Left lung (tissue), 10 donors: ENCODE measurements around the gene YARS1. TPM values are rescaled to one million over a fixed set of nuclear protein-coding genes. Genes with fewer than 3 reads are reported as not detected.

Experiments
- ATAC-seq: fragments of 200-7000 bp; cut with Tn5 transposase; one replicate; pipeline ENCODE4 v1.9.1; 2020; ENCODE audit warnings: moderate library complexity
- DNase-seq, 4 donors: peaks; one replicate each; pipeline ENCODE4 v3.0.0-alpha.2; 2013 to 2020
- H3K27ac ChIP-seq, 2 donors: fragments of 200-600 bp; sonication (generic) in 1 of 2; one replicate each; pipeline versions ENCODE4 v1.5.0 to v1.8.0; 2020 to 2021
- H3K27me3 ChIP-seq, 2 donors: fragments of 200-600 bp; sonication (generic) in 1 of 2; one replicate each; pipeline versions ENCODE4 v1.5.0 to v1.8.0; 2020 to 2021
- H3K36me3 ChIP-seq, 2 donors: fragments of 200-600 bp; sonication (generic) in 1 of 2; one replicate each; pipeline versions ENCODE4 v1.5.0 to v1.8.0; 2020 to 2021
- H3K4me1 ChIP-seq, 2 donors: fragments of 200-600 bp; one replicate each; pipeline ENCODE4 v1.8.0; 2021
- H3K4me3 ChIP-seq, 2 donors: fragments of 200-600 bp; sonication (generic) in 1 of 2; one replicate each; pipeline versions ENCODE4 v1.5.0 to v1.8.0; 2020 to 2021; ENCODE audit warnings: mild to moderate bottlenecking in 1 of 2
- H3K9me3 ChIP-seq, 2 donors: fragments of 200-600 bp; sonication (generic) in 1 of 2; one replicate each; pipeline versions ENCODE4 v1.5.0 to v1.8.0; 2020 to 2021
- CTCF ChIP-seq, 2 donors: fragments of 200-600 bp; sonication (generic) in 1 of 2; IDR thresholded peaks; one replicate each; pipeline versions ENCODE4 v1.5.0 to v1.8.0; 2021; ENCODE audit warnings: antibody characterized with exemption in 2 of 2
- intact Hi-C, 2 donors: fragments of 100-400 bp; cut with DNase I; formaldehyde crosslinking; loops; one replicate each; pipeline versions ENCODE4 v1.11.2 to v1.14.2; 2022
- polyA plus RNA-seq, 6 donors: library from polyadenylated mRNA; unstranded; fragments of 120-200 nt; gene quantifications; one replicate each; pipeline ENCODE4 v1.2.1, GENCODE V29; 2013; ENCODE audit not compliant: insufficient read length in 6 of 6
- total RNA-seq, 2 donors: library from RNA; stranded (reverse); fragmentation: NEBNext Ultra II Directional; extraction: Animal tissue kit (Norgen Biotek cat#: 25700); gene quantifications; one replicate each; pipeline ENCODE4 v1.2.1, GENCODE V29; 2021
- donor health status: DM: no; HTN: yes; CAD: no.
- donor health status: DM: no; HTN: no; CAD: no.

The YARS1 gene
- total and polyA plus RNA-seq, 8 donors = 68.8 to 126 (median 78.0) TPM

GRCh38 chr1:32774464-32774808, 42.7 kb downstream of the YARS1 start:
- ATAC-seq (no peak), DNase-seq (no peak)
- no peak overlapping the region for H3K4me3 ChIP-seq
- intact Hi-C loops = loop anchor here in 1 of 2 donors (5.0 kb wide), 1 partner anchor 62 kb away; no protein-coding TSS in a partner anchor
- H3K27me3 ChIP-seq = no peaks in the 10 kb centered on the region
- H3K9me3 ChIP-seq = no peaks in the 10 kb centered on the region
- H3K4me1 ChIP-seq = peaks cover 9 to 20% of the 10 kb centered on the region in 2 donors
- H3K36me3 ChIP-seq = peaks cover 0 to 78% of the 10 kb centered on the region in 2 donors
- peak overlapping the region in 1 of 2 donors; percentile 23 for H3K27ac ChIP-seq
- TF ChIP-seq CTCF (IDR thresholded peaks at IDR 0.05) = no peak

- Histone ChIP-seq H3K27me3 (no peaks in the 10 kb centered on the region), H3K9me3 (no peaks in the 10 kb centered on the region), H3K27ac (peak overlapping the region in 1 of 2 donors; percentile 23), H3K4me1 (peaks cover 9 to 20% of the 10 kb centered on the region in 2 donors), H3K36me3 (peaks cover 0 to 73% of the 10 kb centered on the region in 2 donors), H3K4me3 (no peak overlapping the region)
- intact Hi-C loops = loop anchor here in 1 of 2 donors (5.0 kb wide), 1 partner anchor 62 kb away; no protein-coding TSS in a partner anchor
- TF ChIP-seq CTCF (IDR thresholded peaks at IDR 0.05) = no peak
- ATAC-seq (no peak), DNase-seq (no peak)
Observed at GRCh38 chr1:32773764-32774463, 43.2 kb downstream of the YARS1 start.

GRCh38 chr1:32773018-32773763, 44.0 kb downstream of the YARS1 start:
- Histone ChIP-seq H3K27ac (no peak overlapping the region), H3K9me3 (no peaks in the 10 kb centered on the region), H3K27me3 (no peaks in the 10 kb centered on the region), H3K36me3 (peaks cover 0 to 69% of the 10 kb centered on the region in 2 donors), H3K4me3 (no peak overlapping the region), H3K4me1 (peaks cover 9 to 20% of the 10 kb centered on the region in 2 donors)
- ATAC-seq (peak; percentile 86), DNase-seq (peak in 3 of 4 donors; percentile 77 to 91 (median 81))
- intact Hi-C loops = loop anchor here in 1 of 2 donors (5.0 kb wide), 1 partner anchor 61 kb away; no protein-coding TSS in a partner anchor
- TF ChIP-seq CTCF (IDR thresholded peaks at IDR 0.05) = peak; percentile 81 to 86

- Histone ChIP-seq H3K27me3 (no peaks in the 10 kb centered on the region), H3K27ac (no peak overlapping the region), H3K4me1 (peaks cover 15 to 24% of the 10 kb centered on the region in 2 donors), H3K4me3 (no peak overlapping the region), H3K9me3 (no peaks in the 10 kb centered on the region), H3K36me3 (peaks cover 0 to 65% of the 10 kb centered on the region in 2 donors)
- no peak for TF ChIP-seq CTCF (IDR thresholded peaks at IDR 0.05)
- intact Hi-C loops = loop anchor here in 1 of 2 donors (5.0 kb wide), 1 partner anchor 60 kb away; no protein-coding TSS in a partner anchor
- no peak for DNase-seq
- no peak for ATAC-seq
Observed at GRCh38 chr1:32772281-32773017, 44.7 kb downstream of the YARS1 start.
